ENCODE results near the gene TBX4.

The TBX4 gene

DNA sequence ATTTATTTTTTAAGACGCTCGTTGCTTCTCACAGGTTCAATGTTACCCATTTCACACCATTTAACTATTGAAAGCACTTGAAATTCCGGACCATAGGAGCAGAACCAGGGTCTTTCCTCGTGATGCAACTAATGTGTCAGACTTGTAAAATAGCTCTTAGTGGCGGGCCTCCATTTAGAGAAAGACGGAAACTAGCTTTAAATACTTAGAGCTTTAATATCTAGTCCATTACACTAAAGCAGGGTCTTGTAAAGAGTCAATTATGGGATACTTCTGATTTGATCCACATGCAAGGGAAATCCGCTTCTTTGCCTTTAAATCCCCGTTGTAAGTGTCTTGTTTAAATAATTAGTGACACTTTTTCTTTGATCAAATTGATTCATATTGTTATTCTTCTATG is 82.2 kb downstream of the TBX4 start:
- no peak for DNase-seq

Data from stimulated activated CD8-positive, alpha-beta memory T cell treated with anti-CD3 and anti-CD28 coated beads, Interleukin-4, amount 100 ng/mL, for 48 hours (primary cell).